NCI-H146 treated with DMSO at 0.1 percent for 48 hours (cell line): ENCODE data around the gene PRDM9.
"Not testable (repeated sequence)": the region's sequence is repeated elsewhere in the genome, so short reads cannot be mapped to it uniquely, and the experiment has no call there.

Experiments used
- DNase-seq: peaks from one replicate; lab custom pipeline; 2025; ENCODE audit not compliant: unreplicated experiment; lab: John Stamatoyannopoulos, UW

Gene PRDM9

DNA sequence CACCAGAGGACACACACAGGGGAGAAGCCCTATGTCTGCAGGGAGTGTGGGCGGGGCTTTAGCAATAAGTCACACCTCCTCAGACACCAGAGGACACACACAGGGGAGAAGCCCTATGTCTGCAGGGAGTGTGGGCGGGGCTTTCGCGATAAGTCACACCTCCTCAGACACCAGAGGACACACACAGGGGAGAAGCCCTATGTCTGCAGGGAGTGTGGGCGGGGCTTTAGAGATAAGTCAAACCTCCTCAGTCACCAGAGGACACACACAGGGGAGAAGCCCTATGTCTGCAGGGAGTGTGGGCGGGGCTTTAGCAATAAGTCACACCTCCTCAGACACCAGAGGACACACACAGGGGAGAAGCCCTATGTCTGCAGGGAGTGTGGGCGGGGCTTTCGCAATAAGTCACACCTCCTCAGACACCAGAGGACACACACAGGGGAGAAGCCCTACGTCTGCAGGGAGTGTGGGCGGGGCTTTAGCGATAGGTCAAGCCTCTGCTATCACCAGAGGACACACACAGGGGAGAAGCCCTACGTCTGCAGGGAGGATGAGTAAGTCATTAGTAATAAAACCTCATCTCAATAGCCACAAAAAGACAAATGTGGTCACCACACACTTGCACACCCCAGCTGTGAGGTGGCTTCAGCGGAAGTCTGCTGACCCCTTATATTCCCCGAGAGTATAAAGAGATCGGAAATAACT lies 20.0 kb downstream of the PRDM9 start:
- DNase-seq, result not testable (repeated sequence)

DNA sequence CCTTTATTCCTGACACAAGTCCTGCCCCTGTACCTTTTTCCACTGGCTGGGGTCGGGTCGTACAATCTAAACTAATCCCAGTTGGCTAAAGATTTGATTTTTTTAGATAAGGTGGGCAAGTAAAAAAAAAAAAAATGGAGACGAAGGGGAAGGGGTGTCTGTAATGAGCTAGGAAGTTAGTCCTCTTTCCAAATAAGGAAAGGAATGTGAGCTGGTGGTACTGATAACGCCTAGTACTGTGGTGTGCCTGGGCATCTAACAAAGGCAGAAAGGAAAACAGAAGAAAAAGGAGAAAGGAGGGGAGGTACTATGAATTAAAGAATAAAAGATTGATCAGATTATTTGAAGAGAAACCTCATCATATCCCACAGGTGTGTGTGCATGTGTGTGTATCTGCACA lies 21.3 kb downstream of the PRDM9 start:
- no peak for DNase-seq

DNA sequence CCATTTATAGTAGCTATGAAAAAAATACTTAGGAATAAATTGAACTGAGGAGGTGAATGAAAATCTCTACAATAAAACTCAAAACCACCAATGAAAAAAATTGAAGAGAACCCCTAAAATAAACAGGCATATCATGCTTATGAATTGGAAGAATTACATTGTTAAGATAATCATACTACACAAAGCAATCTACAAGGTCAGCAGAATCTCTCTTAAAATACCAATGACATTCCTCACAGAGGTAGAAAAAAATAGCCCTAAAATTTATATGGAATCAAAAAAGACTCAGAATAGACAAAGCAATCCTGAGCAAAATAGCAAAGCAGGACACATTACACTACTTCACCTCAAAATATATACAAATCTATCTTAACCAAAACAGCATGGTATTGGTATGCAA lies 23.2 kb downstream of the PRDM9 start:
- DNase-seq, result no peak

DNA sequence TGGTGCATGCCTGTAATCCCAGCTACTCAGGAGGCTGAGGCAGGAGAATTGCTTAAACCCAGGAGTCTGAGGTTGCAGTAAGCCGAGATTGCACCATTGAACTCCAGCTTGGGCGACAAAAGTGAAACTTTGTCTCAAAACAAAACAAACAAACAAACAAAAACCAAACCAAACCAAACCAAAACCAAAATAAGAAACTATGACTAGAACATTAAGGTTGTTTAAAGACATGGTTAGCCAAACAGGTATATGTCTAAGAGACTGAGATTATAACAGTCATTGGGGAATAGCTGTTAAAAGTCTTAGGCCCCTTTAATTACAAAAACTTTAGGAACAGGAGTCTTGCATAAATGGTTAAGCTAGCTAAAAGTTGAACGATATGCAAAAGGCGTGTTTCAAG lies 63.6 kb downstream of the PRDM9 start:
- DNase-seq, result no peak
